ENCODE measurements around the gene ABCC1.
A peak's percentile ranks its signal among the peaks of the same experiment; 100 is the strongest.
"Not testable (repeated sequence)": the region's sequence is repeated elsewhere in the genome, so short reads cannot be mapped to it uniquely, and the experiment has no call there.

ABCC1 gene

DNA sequence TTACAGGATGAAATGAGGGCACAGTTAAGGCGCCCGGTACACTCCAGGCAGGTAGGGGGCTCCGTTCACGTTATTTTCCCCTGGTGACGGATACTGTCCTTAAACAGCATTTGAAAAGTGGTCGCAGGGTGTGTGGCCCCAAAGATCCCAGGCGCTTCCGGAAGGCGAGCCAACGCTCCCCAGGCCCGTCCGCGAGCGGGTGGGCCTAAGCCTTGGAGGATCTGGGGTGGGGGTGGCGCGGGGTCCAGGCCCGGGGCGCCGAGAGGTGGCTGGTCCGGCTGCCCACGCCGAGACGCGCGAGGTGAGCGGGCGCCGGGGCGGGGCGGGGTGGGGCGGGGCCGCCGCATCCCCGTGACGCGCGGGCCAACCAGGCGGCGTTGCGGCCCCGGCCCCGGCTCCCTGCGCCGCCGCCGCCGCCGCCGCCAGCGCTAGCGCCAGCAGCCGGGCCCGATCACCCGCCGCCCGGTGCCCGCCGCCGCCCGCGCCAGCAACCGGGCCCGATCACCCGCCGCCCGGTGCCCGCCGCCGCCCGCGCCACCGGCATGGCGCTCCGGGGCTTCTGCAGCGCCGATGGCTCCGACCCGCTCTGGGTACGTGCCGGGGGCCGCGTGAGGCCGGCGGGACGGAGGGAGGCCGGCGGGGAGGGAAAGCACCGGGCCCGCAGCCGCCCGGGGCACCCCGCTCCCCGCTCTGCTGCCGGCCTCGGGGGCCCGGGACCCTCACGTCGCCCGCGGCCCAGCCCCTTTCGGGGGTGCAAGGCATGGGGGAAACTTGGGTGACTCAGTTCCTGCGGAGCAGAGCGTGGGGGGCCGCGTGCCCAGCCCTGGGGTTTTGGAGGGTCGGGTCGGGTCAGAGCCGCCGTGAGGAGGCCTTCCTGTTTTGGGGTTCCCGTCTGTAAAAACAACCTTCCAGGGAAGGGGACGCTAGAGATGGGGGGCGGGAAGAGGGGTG lies at the start of gene ABCC1:
ABCC1 (plus strand) TSS at position 407 of the 951 bp plus-strand sequence; CDS start at position 543, 136 bp downstream.
- peak; percentile 63 for DNase-seq

DNA sequence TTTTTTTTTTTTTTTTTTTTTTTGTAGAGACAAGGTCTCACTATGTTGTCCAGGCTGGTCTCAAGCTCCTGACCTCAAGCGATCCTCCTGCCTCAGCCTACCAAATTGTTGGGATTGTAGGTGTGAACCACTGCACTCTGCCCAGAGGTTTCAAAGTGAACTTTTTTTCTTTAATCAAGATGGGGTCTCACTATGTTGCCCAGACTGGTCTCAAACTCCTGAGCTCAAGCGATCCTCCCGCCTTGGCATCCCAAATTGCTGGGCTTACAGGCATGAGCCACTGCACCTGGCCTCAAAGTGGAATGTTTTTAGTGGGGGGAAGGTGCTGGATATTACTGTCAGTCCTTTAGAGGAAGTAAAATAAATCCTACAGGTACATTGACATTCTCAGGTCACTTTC lies 49.1 kb upstream of the ABCC1 start:
- DNase-seq, result no peak

DNA sequence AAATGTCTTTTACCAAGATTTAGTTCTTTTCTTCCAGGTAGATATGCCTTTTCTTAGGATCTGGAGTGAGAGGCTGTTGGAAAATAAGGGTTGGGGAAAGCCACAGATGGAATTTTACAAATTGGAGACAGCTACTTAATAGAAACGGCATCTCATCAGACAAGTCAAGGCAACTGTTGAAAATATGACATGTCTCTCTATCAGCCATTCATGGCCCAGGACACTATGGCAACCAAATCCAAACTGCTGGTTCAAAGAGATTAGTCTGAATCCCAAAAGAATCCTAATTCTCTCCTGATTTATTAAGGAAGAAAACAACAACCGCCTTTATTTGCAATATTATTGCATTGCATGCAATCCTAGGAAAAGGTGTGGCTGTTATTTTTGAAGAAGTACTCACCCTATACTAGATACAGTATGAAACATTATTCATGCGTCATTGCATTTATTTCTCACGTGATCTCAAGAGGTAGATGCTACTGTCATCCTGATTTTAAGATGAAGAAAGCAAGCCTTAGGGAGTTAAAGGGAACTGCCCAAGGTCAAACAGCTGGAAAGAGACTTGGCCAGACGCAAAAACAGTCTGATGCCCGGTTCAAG lies 48.4 kb upstream of the ABCC1 start:
- no peak for DNase-seq

DNA sequence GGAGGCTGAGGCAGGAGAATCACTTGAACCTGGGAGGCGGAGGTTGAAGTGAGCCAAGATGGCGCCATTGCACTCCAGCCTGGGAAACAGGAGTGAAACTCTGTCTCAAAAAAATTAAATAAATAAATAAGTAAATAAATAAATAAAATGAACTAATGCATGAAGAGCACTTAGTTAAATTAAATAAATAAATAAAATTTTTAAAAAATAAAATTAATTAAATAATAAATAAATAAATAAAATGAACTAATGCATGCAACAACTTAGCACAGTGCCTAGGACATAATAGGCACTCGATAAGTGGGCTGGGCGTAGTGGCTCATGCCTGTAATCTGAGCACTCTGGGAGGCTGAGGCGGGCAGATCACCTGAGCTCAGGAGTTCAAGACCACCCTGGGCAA lies 45.5 kb upstream of the ABCC1 start:
- DNase-seq, result no peak

DNA sequence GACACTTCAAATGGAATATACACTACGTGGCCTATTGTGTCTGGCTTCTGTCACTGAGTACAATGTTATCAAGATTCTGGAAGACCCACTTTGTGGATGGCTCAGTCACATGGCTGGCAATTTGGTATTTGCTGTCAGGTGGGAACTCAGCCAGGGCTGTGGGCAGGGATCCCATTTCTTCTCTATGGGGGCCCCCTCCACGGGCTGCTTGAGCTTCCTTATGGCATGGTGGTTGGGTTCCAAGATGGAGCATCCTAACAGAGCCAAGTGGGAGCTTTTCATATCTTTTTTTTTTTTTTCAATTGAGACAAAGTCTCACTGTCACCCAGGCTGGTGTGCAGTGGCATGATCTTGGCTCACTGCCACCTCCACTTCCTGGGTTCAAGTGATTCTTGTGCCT lies 43.0 kb upstream of the ABCC1 start:
- no peak for DNase-seq

DNA sequence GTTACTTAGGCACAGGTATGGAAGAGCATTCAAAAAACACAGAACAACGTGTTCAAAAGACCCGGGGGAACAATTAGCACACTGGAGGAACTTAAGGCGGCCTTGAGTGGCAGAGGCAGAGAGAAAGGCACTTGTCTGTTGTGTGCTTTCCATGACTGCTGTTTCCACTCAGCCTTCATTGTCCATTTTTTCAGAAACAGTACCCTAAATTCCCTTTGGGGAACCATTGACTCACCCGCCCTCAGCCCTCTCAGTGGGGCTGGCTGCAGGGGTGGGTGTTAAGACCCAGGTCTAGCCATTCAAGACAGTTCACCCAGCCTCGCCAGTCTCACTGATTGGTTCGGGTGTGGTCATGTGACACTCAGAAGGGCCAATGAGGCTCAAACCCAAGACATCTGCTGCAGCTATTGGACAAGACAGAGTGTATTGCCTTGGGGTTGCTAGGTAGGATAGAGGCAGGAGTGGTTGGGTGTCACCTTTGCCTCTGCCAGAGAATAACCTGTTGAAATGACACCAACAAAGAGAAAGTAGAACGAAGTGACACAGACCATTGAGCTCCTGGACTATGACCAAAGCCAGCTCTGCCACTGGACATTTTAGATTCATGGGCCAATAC lies 41.4 kb upstream of the ABCC1 start:
- peak; percentile 3 for DNase-seq

DNA sequence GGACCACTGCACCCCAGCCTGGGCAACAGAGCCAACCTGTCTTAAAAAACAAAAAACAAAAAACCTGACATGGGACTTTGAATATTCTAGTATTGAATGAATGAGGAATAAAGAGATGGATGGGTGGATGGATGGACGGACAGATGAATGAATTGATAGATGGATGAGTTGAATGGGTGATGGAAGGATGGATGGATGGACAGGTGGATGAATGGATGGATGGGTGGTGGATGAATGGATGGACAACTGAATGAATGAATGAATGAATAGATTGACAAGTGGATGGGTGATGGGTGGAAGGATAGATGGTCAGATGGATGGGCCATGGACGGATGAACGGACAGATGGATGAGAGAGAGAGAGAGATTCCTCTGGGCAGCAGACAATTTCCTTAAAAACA lies 38.2 kb upstream of the ABCC1 start:
- no peak for DNase-seq

DNA sequence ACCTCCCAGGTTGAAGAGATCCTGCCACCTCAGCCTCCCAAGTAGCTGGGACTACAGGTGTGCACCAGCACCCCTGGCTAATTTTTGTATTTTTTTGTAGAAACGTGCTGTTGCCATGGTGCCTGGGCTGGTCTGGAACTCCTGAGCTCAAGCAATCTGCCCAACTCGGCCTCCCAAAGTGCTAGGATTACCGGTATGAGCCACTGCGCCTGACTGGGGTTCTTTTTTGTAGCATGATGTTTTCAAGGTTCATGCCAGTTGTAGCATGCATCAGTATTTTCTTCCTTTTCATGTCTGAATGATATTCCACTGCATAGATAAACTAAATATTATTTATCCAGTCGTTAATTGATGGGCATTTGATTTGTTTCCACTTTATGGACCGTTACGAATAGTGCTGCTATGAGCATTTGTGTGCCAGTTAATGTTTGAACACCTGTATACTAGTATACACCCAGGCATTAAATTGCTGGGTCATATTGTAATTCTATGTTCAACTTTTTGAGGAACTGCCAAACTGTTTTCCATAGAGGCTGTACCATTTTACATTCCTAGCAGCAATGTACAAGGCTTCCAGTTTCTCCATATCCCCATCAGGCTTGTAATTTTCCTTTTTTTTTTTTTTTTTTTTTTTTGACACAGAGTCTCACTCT lies 36.2 kb upstream of the ABCC1 start:
- DNase-seq, result no peak

DNA sequence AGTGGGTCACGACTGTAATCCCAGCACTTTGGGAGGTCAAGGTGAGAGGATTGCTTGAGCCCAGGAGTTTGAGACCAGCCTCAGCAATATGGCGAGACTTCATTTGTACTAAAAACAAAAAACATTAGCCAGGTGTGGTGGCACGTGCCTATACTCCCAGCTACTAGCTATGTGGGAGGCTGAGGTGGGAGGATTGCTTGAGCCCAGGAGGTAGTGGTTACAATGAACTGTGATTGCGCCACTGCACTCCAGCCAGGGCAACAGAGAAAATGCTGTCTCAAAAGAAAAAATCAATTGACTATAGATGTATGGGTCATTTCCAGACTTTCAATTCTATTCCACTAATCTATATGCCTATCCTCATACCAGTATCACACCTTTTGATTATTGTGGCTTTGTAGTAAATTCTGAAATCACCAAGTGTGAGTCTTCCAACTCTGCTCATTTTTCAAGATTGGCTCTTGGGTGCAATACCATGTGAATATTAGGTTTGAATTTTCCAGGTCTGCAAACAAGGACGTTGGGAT lies 33.8 kb upstream of the ABCC1 start:
- no peak for DNase-seq

DNA sequence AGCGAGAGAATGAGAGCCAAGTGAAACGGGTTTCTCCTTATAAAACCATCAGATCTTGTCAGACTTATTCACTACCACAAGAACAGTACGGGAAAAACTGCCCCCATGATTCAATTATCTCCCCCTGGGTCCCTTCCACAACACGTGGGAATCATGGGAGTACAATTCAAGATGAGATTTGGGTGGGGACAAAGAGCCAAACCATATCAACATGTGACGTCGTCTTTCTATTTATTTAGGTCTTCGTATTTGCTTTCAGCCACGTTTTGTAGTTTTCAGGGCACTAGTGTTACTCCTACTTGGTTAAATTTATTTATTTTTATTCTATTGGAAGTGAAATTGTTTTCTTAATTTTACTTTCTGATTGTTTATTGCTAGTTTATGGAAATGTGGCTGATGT lies 33.1 kb upstream of the ABCC1 start:
- DNase-seq, result no peak

DNA sequence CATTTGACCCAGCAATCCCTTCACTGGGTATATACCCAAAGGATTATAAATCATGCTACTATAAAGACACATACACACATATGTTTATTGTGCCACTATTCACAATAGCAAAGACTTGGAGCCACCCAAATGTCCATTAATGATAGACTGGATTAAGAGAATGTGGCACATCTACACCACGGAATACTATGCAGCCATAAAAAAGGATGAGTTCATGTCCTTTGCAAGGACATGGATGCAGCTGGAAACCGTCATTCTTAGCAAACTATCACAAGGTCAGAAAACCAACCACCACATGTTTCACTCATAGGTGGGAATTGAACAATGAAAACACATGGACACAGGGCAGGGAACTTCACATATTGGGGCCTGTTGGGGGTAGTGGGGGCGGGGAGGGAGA lies 31.1 kb upstream of the ABCC1 start:
- not testable (repeated sequence) for DNase-seq

DNA sequence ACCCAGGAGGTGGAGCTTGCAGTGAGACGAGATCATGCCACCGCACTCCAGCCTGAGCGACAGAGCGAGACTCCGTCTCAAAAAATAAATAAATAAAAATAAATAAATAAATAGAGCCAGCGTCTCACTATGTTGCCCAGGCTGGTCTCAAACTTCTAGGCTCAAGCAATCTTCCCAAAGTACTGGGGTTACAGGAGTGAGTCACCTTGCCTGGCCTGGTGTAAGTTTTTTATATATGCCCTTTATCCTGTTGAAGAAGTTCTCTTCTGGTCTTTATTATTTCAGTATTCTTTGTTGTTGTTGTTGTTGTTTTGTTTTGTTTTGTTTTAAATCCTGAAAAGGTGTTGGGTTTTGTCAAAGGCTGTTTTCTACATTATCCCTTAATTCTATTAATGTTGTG lies 30.1 kb upstream of the ABCC1 start:
- no peak for DNase-seq

DNA sequence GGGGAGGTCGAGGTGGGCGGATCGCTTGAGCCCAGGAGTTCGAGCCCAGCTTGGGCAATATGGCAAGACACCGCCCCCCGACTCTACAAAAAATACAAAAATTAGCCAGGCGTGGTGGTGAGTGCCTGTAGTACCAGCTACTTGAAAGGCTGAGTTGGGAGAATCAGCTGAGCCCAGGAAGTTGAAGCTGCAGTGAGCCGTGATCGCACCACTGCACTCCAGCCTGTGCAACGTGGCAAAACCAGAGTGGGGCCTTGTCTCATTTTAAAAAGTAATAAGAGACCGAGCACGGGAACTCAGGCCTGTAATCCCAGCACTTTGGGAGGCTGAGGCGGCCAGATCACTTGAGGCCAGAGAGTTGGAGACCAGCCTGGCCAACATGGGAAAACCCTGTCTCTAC lies 24.4 kb upstream of the ABCC1 start:
- DNase-seq, result no peak

DNA sequence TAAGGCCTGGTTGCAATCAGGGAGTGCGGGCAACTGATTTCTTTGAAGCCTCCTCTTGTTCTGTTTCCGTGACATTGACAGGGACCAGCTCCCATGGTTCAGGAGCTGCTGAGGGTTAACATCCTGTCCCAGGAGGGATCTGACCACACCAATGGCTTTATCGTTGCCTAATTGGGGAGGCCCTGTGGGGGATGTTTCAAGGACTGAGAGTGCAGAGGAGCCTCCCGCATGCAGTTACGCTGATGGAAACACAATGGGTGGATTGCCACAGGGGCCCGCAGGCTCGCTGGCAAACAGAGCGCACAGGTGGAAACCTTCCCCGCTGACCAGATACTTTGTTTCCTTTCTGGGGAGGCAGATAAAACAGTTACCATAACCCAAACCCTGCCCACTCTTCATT lies 23.8 kb upstream of the ABCC1 start:
- DNase-seq, result no peak

DNA sequence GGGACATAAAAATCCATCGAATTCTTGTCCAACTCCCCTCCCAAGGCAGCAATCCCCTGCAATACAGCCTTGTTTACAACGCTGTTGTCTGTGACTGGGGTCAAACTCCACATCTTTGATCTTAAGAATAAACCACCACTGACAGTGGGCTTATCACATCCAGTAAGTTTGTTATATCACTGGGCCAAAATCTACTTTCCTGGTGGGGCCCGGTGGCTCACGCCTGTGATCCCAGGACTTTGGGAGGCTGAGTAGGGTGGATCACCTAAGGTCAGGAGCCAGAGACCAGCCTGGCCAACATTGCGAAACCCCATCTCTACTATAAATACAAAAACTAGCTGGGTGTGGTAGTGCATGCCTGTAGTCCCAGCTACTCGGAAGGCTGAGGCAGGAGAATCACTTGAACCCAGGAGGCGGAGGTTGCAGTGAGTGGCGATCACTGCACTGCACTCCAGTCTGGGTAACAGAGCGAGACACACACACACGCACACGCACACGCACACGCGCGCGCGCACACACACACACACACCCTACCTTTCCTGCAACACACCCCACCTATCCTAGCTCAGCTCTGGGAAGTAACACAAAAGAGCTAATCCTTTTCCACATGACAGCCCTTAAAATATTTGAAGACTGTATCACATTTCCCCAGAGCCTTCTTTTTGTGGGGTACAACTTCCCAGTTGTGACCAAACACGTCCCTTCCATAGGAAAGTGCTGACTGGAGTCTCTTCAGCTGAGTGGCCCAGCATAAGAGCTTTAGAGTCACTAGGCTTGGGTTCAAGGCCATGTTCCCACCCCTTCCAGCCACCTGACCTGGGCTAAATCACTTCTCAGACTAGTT lies 20.9 kb upstream of the ABCC1 start:
- no peak for DNase-seq

DNA sequence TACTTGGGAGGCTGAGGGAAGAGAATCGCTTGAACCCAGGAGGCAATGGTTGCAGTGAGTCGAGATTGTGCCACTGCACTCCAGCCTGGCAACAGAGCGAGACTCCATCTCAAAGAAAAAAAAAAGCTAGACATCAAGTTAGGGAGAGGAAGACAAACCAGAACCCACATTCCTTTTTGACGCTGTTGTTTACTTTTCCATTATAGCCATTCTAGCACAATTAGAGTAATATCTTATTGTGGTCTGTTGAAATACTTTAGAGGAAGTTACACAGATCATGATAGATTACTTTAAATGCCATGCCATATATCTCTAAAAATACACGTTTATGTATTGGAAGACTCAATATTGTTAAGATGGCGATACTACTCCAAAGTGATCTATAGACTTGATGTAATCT lies 16.5 kb upstream of the ABCC1 start:
- DNase-seq, result no peak

DNA sequence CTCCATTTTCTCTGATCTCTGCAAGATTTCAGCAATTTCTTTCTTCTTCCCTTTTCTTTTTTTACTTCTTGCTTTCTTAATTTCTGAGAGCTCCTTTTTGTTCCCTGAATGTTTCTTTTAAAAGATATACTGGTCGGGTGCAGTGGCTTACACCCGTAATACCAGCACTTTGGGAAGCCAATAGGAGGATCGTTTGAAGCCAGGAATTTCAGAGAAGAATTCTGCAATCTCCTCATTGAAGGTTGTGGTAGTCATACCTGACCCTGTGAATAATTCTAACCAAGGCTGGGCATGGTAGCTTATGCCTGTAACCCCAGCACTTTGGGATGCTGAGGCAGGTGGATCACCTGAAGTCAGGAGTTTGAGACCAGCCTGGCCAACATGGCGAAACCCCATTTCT lies 15.6 kb upstream of the ABCC1 start:
- no peak for DNase-seq

DNA sequence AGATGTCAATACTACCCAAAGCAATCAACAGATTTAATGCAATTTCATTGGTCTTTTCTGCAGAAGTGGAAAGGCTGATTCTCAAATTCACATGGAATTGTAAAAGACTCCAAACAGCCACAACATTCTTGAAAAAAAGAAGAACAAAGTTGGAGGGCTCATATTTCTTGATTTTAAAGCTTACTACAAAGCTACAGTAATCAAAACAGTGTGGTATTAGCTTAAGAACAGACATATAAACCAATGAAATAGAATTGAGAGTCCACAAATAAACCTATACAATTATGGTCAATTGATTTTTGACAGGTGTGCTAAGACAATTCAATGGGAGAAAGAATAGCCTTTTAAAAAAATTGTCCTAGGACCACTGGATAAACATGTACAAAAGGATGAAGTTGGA lies 14.4 kb upstream of the ABCC1 start:
- no peak for DNase-seq

DNA sequence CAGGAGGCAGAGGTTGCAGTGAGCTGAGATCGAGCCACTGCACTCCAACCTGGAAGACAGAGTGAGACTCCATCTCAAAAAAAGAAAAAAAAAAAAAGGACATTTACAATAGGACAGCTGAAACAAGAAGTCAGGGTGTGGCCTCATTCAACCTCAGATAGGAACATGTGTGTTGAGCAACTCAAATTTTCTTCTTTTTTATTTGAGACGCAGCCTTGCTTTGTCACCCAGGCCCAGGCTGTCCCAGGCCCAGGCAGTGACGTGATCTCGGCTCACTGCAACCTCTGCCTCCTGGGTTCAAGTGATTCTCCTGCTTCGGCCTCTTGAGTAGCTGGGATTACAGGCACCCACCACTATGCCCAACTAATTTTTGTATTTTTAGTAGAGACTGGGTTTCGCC lies 12.6 kb upstream of the ABCC1 start:
- not testable (repeated sequence) for DNase-seq

DNA sequence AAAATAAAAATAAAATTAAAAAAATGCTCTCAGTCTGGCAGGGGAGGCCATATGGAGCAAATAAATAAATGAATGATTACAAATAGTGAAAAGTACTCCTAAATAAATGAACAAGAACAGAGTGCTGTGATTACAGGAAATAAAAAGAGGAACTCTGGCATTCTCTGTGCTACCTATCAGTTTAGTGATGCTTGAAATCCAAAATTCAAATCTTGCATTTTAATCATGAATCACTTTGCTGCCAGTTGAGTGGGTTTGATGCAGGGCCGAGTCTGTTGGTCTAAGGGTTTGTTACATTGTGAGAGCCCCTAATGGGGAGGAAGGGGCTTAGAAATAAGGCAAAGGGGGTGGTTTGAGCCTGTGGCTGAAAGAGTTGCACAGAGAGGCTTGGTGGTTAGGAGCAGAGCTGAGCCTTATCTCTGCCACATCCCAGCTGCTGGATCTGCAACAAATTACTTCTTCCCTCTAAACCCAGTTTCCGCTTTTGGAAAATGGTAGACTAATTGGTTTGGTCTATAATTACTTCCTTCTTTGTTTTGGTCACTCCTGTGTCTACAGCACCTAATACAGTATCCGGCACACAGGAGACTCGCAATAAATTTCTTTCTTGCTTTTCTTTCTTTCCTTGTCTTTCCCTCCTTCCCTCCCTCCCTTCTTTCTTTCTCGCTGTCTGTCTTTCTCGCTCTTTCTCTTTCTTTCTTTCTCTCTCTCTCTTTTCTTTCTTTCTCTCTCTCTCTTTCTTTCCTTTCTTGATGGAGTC lies 6.3 kb upstream of the ABCC1 start:
- no peak for DNase-seq

DNA sequence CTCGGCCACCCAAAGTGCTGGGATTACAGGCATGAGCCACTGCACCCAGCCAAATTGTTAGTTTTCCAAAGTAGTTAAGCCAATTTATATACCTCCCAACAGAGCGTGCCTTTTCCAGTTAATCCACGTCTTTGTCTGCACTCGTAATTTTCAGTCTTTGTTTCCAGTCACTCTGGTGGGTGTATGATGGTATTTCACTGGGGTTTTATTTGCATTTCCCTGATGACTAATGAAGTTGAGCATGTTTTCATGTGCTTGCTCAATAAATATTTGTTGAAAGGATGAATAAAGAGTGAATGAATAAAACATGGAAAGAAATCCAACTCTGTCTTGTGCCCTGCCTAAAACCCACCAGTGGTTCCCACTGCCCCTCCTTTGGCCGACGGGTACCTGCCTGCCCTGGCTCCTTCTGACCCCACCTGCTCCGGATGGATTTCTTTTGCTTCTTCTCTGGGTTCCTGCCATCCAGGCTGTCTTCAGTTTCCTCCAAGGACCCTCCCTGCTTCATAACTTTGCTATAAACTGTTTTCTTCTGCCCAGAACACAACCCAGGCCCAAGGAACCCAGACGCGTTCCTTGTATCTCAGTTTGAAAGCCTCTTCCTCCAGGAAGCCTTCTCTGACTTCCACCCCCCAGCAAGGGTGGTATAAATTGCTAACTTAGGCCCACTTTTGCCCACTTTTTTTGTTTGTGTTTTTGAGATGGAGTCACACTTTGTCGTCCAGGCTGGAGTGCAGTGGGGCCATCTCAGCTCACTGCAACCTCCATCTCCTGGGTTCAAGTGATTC lies 3.0 kb upstream of the ABCC1 start:
- DNase-seq, result no peak
